ENCODE data around the gene MTA1.
A peak's percentile ranks its signal among the peaks of the same experiment; 100 is the strongest.

MTA1 gene

DNA sequence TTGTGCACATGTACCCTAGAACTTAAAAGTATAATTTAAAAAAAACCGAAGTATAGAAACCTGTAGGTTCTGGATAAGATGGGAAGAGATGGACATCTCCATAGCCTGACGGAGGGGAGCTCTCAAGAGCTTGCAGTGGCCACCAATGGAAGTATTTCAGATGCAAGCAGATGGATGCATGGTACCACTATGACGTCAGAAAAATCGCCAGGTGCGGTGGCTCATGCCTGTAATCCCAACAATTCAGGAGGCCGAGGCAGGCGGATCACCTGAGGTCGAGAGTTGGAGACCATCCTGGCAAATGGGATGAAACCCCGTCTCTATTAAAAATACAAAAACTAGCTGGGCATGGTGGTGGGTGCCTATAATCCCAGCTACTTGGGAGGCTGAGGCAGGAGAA, 17.9 kb upstream of the MTA1 start:
- no peak for DNase-seq

DNA sequence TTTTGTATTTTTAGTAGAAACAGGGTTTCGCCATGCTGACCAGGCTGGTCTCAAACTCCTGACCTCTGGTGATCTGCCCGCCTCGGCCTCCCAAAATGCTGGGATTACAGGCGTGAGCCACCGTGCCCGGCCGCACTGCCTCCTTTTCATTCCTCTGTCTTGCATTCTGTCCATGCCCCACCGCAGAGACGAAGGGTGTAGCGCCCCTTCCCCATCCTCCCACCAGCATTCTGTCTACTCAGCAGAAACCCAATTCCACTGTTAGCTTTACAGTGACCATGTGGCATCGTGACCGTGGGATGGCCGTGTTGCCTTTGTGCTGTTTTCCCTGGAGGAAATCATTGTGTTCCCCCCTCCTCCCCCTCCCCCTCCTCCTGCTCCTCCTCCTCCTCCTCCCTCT, 11.0 kb upstream of the MTA1 start:
- DNase-seq = no peak

DNA sequence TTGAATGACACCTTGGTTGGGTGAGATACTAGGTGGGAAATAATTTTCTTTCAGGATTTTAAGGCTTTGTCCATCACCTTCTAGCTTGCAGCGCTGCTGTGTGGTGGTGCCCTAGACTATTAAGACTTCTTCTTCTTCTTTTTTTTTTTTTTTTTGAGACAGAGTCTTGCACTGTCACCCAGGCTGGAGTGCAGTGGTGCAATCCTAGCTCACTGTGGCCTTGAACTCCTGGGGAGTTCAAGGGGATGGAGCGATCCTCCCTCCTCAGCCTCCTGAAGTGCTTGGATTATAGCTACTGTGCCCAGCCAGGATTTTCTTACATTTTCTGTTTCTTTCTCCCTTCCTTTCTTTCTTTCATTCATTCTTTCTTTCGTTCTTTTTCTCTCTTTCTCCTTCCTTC, 10.3 kb upstream of the MTA1 start:
- DNase-seq = no peak

- DNase-seq = no peak
Observed at GRCh38 chr14:105410642-105411016, 9.0 kb upstream of the MTA1 start.

GRCh38 chr14:105411017-105411941, 8.3 kb upstream of the MTA1 start:
- DNase-seq = peak in 5 of 56 donors; percentile 10 to 52 (median 24)

DNA sequence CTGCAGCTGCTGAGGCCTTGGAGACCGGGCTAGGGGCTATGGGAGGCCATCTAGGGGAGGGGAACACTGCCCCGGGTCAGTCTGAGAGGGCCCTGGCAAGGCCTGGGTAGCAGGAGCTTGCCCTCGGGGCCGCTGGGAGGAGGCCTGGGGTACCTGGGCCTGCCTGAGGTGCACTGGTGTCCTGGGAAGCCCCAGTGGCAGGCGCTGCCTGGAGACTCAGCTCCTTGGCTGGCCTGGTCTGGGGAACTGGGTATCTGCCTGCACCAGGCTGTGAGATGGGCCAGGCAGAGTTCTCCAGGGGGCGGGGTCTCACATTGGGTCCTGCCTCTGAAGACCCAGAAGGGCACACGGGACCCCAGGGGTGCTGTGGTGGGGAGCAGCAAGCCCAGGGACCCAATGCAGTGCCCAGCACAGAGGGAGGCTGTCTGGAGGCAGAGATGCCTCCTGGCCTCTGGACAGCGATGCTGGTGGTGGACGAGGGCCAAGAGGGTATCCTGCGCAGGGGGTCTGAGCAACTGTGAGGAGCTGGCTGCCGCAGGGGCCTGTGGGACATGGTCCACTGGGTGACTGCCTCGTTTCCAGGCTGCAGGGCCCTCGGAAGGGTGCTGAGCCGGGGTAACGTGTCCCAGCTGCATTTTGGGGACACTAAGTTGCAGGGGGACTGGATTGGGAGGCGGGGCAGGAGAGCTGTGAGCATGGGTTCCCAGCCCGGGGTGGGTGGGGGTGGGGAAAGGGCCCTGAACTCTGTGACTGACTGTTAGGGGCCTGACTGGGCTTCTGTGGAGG, 7.4 kb upstream of the MTA1 start:
- no peak for DNase-seq

DNA sequence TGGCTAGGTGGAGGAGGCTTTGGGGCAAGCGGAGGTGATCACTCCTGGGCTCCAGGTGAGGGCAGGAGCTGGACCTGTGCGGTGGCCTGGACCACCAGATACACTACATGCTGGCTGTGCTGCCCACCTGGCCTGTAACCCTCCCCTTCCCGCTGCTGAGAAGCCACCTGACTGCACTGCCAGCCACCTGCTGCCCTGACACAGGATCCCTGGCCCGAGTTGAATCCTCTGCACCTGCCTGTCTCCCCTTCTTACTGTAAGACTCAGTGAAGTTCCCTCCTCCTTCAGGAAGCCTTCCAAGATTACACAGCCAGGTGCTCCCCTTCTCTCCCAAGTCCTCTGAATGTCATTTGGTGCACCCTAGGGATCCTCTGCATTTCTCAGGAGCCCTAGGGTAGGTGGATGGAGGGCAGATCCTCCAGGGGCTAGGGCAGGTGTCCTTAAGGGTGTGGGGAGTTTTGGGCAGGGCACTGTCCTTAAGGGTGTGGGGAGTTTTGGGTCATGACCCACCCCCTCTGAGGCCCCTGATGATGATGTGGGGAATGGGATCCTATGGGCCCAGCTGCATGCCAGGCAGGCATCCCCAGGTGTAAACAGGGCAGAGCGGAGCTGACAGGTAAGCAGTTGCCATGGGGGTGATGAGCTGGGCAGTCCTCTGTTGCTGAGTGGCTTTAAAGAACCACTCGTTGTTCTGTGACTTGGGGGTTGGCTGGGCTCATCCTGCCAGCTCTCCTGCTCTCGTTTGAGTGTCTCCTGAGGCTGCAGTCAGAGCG, 6.7 kb upstream of the MTA1 start:
- DNase-seq = no peak

DNA sequence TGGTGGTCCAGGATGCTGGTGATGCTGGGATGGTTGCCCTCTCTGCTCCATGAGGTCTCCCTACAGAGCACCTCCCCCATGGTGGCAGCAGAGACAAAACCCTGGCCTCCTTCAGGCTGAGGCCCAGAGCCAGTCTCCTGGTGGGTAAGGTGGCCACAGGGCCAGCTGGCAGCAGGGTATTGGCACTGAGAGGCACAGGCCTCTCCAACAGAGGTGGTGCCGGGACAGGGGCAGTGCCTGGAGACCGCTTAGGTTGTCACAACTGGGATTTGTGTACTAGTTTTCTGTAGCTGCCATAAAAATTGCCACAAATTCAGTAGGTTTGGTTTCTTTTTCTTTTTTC, 6.1 kb upstream of the MTA1 start:
- DNase-seq = peak in 24 of 56 donors; percentile 19 to 75 (median 56)

DNA sequence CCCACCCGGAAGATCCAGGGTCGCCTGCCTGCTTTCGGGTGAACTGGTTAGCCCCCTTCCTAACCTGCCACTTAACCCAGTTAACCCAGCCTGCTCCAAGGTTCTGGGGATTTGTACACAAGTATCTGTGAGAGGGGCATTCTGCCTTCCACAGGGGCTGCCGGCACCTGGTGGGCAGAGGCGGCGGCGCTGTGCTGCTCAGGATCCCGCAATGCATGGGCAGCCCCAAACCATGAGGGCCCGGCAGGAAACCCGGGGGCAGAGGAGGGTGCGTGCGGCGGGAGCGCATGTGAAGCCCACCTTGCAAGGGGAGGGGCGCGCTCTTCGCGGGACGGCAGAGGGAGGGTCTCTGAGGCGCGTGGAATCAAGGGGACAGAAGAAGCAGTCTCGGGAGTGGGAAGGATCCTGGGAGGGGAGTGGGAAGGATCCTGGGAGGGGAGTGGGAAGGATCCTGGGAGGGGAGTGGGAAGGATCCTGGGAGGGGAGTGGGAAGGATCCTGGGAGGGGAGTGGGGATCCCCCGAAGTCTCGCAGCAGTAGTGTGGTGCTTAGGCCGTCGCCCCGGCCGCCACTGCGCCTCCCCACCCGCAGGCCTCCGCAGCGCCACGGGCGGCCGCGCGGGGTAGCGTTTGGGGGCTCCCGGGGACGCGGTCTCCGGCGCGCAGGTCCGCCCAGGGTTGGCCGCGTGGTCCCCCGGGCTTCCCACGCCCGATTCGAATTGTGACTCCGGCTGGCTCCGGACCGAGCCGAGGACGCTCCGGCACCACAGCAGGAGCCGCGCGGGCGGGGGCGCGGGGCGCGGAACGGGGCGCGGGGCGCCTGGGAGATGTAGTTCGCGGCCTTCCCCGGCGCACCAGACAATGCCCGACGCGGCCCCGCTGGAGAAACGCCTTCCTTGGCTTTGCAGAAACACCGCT, 4.9 kb upstream of the MTA1 start:
- DNase-seq = peak in 48 of 56 donors; percentile 18 to 86 (median 69)

GRCh38 chr14:105415481-105416428, 3.9 kb upstream of the MTA1 start:
- no peak for DNase-seq

DNA sequence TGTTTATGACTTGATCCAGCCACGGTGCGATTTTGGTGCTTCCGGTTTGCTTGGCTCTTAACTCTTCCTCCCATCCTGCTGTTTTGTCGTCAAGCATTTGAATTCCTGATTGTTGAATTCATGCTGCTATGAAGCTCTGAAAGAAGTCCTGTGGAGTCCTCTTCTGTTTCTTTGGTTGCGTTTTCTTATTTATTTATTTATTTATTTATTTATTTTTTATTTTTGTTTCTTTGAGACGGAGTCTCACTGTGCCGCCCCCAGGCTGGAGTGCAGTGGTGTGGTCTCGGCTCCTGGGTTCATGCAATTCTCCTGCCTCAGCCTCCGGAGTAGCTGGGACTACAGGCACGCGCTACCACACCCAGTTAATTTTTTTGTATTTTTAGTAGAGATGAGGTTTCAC, 3.0 kb upstream of the MTA1 start:
- no peak for DNase-seq

- DNase-seq = no peak
Observed at GRCh38 chr14:105417690-105418121, 1.9 kb upstream of the MTA1 start.

DNA sequence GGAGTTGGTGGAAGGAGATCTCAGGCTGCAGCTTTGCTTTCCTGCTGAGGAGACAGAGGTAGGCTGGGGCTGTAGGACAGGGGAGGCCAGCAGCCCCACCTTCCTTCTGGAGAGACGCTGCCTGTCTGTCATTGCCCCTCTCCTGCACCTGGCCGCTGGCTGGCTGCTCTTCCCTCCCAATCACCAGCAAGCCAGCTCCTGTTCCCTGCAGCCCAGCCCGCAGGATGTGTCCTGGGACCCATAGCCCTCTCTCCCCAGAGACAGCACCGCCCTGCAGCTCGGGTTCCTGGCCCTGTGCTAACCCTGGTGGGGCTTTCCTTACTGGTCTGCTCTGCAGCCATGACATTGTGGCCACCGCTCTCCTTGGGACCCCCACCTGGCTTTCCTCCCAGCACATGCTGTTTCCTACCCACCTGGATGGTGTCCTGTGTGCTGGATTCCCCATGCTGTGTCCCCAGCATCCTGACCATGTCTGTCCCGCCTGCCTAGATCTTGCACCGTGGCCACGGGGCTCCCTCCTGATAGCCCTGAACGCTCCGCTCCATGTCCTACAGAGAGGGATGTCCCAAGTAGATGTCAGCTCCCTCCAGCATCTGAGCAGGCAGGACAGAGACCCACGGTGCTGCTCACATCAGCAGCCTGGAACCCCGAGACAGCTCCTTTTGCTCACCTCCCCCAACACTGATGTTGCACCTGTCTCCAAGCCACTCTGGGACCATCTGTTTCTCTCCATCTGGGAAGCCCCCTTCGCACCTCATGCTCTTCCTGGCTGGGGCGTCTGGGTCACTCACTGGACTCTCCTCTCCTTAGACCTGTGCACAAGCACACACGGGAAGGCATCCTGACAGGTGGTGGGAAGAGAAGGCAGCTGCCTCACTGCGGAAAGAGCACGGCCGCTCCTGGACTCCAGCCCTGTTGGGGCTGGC, 1.1 kb upstream of the MTA1 start:
- DNase-seq = no peak

GRCh38 chr14:105420101-105420973, 710 bp downstream of the MTA1 start:
- DNase-seq = no peak

- DNase-seq = no peak
Observed at GRCh38 chr14:105420974-105421674, 1.5 kb downstream of the MTA1 start.

Measured in nucleus accumbens (tissue), 56 donors.